Hematopoietic multipotent progenitor cell treated with erythropoietin and hydrocortisone succinate and interleukin-3 and kit ligand, for 15 days (in vitro differentiated cells): ENCODE measurements around the gene CBX8.

Source experiments
- DNase-seq: peaks from one replicate; pipeline ENCODE4 v3.0.0-alpha.2; 2015; ENCODE audit warnings: low spot score

Gene CBX8

GRCh38 chr17:79750650-79751545, 46.0 kb downstream of the CBX8 start:
- DNase-seq, result no peak

- DNase-seq, result no peak
These were observed 46.9 kb downstream of the CBX8 start for GRCh38 chr17:79749958-79750357.

GRCh38 chr17:79749156-79749815, 47.6 kb downstream of the CBX8 start:
- DNase-seq, result no peak

- no peak for DNase-seq
These were observed 48.4 kb downstream of the CBX8 start for GRCh38 chr17:79748295-79749099.

- DNase-seq, result no peak
These were observed 49.2 kb downstream of the CBX8 start for GRCh38 chr17:79747508-79748294.

- DNase-seq, result no peak
These were observed 49.9 kb downstream of the CBX8 start for GRCh38 chr17:79746889-79747507.

- DNase-seq, result no peak
These were observed 51.2 kb downstream of the CBX8 start for GRCh38 chr17:79745641-79746105.

GRCh38 chr17:79743614-79744013, 53.3 kb downstream of the CBX8 start:
- DNase-seq, result no peak

- DNase-seq, result no peak
These were observed 53.9 kb downstream of the CBX8 start for GRCh38 chr17:79742951-79743476.

GRCh38 chr17:79742589-79742918, 54.3 kb downstream of the CBX8 start:
- no peak for DNase-seq
